Skin epidermis (tissue), 12 donors: ENCODE results near the gene KCNT2.
A peak's percentile ranks its signal among the peaks of the same experiment; 100 is the strongest.
"Not testable (repeated sequence)": the region's sequence is repeated elsewhere in the genome, so short reads cannot be mapped to it uniquely, and the experiment has no call there.

ENCODE experiments used
- H3K27ac ChIP-seq, 21 experiments: fragments of 200-600 bp; sonication (generic) in 11 of 21; one replicate each; pipeline ENCODE4 v1.5.0; 2020; ENCODE audit warnings: mild to moderate bottlenecking in 3 of 21, inconsistent platforms in 2 of 21, moderate library complexity in 2 of 21
- H3K4me3 ChIP-seq, 7 experiments: fragments of 200-600 bp; sonication (generic) in 2 of 7; one replicate each; pipeline ENCODE4 v1.5.0; 2020; ENCODE audit warnings: inconsistent platforms in 2 of 7, mild to moderate bottlenecking in 2 of 7, moderate library complexity in 1 of 7

Gene KCNT2

GRCh38 chr1:196271212-196271947 lies 336.9 kb downstream of the KCNT2 start:
- Histone ChIP-seq H3K27ac (no peak overlapping the region), H3K4me3 (no peak overlapping the region)

- not testable (repeated sequence) for H3K27ac ChIP-seq, H3K4me3 ChIP-seq
Observed at GRCh38 chr1:196263086-196263485, 345.2 kb downstream of the KCNT2 start.

- H3K4me3 ChIP-seq = no peak overlapping the region
- no peak overlapping the region for H3K27ac ChIP-seq
Observed at GRCh38 chr1:196260270-196260669, 348.0 kb downstream of the KCNT2 start.

- H3K27ac ChIP-seq = no peak overlapping the region
- H3K4me3 ChIP-seq = no peak overlapping the region
Observed at GRCh38 chr1:196259316-196259715, 348.9 kb downstream of the KCNT2 start.

DNA sequence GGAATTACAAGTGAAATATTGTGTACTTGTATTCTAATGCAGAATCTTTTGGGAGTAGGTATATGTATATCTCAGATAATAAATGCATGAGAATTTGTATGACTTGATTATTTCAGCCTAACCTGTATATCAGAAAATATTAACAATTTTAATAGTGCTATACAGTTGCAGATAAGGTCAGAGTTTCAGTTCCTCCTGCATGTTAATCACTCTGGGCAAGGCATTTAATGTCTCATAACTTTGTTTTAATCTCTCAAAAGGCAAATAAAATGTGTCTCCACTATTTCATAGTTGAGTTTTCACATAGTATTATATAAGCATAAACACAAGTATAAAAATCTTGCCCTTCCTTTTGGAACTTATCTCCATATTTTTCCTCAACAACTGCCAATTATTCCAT lies 352.5 kb downstream of the KCNT2 start:
- H3K27ac ChIP-seq = no peak overlapping the region
- H3K4me3 ChIP-seq = no peak overlapping the region

- H3K4me3 ChIP-seq = no peak overlapping the region
- H3K27ac ChIP-seq = no peak overlapping the region
Observed at GRCh38 chr1:196229546-196229945, 378.7 kb downstream of the KCNT2 start.

DNA sequence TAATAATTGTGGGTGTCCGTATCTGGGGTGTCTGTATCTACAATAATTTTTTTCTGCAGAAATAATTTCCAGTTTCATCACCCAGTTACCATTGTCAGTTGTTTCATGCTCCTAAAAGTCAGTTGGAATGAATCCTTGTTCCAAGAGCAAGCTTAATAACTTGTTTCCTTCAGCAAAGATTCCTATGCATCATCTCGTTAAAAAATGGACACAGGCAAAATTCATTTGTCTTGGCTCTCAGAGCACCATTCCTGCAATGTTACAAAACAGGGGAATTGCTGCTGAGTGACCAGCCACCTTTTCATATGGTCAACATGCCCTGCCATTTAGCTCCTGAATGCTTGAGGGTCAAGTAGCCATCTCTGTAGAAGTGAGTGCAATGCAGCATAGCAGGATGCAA lies 393.4 kb downstream of the KCNT2 start:
- no peak overlapping the region for H3K27ac ChIP-seq

DNA sequence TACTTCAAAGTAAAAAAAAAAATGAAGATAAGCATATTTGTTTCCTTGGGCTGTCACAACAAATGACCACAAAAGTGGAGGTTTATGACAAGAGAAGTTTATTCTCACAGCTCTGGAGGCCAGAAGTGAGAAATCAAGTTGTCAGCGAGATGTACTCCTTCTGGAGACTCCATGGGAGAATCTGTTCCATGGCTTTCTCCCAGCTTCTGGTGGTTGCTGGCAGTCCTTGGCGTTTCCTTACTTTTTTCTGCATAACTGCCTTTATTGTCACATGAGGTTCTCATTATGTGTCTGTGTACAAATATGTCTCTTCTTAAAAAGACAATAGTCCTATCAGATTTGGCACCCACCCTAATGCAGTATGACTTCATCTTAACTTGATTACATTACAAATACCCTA lies 398.3 kb downstream of the KCNT2 start:
- H3K27ac ChIP-seq = no peak overlapping the region
- H3K4me3 ChIP-seq = no peak overlapping the region

More for the DNA sequence above, 393.4 kb downstream of the KCNT2 start:
- H3K4me3 ChIP-seq = no peak overlapping the region

DNA sequence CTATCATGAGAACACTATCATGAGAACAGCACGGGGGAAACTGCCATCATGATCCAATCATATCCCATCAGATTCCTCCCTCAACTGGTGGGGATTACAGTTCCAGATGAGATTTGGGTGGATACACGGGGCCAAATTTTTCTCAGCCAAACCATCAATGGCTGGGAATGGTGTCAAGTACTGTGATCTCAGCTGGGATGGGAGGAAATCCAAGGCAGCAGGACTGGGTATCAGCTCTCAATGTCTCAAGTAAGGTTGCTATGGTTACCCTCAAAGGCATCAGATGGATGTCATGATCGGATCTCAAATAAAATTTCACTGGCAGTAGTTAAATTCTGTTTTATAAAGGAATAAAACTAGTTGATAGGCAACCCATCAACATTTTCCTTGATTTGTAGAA lies 399.0 kb downstream of the KCNT2 start:
- Histone ChIP-seq H3K27ac (no peak overlapping the region), H3K4me3 (no peak overlapping the region)

- H3K4me3 ChIP-seq = no peak overlapping the region
- no peak overlapping the region for H3K27ac ChIP-seq
Observed at GRCh38 chr1:196207612-196208217, 400.5 kb downstream of the KCNT2 start.

DNA sequence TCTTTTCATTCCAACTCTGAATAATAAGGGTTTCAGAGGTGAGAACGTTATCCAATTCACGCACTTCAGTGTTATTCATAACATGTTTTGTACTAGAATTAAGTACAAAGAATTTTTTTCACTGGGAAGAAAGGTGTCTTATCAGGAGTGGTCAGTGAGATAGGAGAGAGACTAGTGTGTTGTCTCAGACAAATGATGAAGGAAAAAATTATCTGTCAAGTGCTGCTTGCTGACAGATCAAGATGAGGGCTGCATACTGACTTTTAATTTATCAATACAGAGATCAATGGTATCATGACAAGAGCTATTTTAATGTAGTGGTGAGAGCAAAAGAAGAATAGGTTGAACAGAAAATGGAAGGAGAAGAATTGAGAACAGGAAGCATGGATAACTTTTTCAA lies 402.4 kb downstream of the KCNT2 start:
- H3K4me3 ChIP-seq = no peak overlapping the region

DNA sequence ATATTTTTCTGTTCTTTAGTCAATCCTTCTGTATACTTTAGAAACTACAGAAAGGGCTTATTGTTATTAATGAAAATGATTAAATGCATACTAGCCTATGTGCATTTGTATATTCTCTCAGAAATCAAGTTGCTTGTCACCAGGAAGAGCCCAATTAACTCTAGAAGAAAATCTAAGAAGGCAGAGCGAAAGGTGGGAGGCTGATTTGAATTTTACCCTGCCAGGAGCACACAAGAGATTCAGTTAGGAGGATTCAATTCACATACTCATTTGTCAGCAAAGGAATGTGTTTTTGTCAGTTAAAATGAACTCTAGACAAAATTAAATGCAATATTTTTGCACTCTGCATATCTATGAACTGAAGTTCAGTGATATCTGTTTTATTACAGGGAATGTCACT lies 411.8 kb downstream of the KCNT2 start:
- no peak overlapping the region for H3K27ac ChIP-seq
- H3K4me3 ChIP-seq = no peak overlapping the region

More for the DNA sequence above, 402.4 kb downstream of the KCNT2 start:
- no peak overlapping the region for H3K27ac ChIP-seq

- H3K4me3 ChIP-seq = no peak overlapping the region
- H3K27ac ChIP-seq = no peak overlapping the region
Observed at GRCh38 chr1:196193896-196194559, 414.2 kb downstream of the KCNT2 start.

DNA sequence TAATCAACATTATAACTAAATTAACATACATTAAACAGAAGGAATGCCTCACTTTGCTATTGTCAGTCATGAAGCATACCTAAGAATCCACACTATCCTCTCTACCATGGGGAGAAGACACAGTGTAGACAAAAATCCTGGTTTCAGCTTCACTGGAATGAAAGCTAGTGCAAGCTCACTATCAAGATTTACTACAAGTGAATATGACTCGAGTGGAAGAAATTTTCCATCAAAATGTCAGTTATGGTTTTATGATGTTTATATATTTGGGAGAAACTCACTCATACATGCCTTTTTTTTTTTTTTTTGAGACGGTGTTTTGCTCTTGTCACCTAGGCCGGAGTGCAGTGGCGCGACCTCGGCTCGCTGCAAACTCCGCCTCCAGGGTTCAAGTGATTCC lies 424.3 kb downstream of the KCNT2 start:
- Histone ChIP-seq H3K27ac (no peak overlapping the region), H3K4me3 (no peak overlapping the region)

DNA sequence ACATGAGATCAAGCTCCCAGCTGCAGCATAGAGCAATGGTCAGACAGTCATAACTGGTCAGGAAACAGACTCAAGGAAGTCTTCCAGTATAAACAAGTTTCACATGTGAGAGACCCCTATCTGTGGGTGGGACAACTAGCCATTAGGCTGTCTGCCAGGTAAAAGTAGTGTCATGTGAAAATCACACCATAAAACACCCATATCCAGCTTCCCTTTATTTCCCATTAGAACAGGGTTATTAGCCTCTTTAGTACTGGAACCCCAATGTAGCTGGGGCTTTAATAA lies 426.7 kb downstream of the KCNT2 start:
- H3K4me3 ChIP-seq = no peak overlapping the region
- H3K27ac ChIP-seq = peak overlapping the region in 1 of 21 experiments; percentile 21

- Histone ChIP-seq H3K27ac (no peak overlapping the region), H3K4me3 (no peak overlapping the region)
Observed at GRCh38 chr1:196180847-196181593, 427.2 kb downstream of the KCNT2 start.

- no peak overlapping the region for H3K27ac ChIP-seq
Observed at GRCh38 chr1:196178083-196178635, 430.1 kb downstream of the KCNT2 start.

More at GRCh38 chr1:196178083-196178635, 430.1 kb downstream of the KCNT2 start:
- H3K4me3 ChIP-seq = no peak overlapping the region
